Left lobe of liver (tissue), 2 donors: ENCODE results near the gene BCL2L1. TPM values are rescaled to one million over a fixed set of nuclear protein-coding genes. Genes with fewer than 3 reads are reported as not detected.
"Not testable (repeated sequence)": the region's sequence is repeated elsewhere in the genome, so short reads cannot be mapped to it uniquely, and the experiment has no call there.

Source experiments
- ATAC-seq: fragments of 200-7000 bp; cut with Tn5 transposase; one replicate; pipeline ENCODE4 v1.9.1; 2020; ENCODE audit warnings: mild to moderate bottlenecking, moderate library complexity
- DNase-seq: peaks from one replicate; pipeline ENCODE4 v3.0.0-alpha.2; 2020; ENCODE audit warnings: low spot score
- total RNA-seq: library from RNA; stranded (reverse); gene quantifications from one replicate; pipeline ENCODE4 v1.2.1, GENCODE V29; 2021
- donor health status: DM: no; HTN: no; CAD: no; lungs with moderate emphysema.
- donor health status: DM: no; HTN: yes; CAD: no.

Gene BCL2L1
- total RNA-seq, 1 donor from 2014 or later: 35.0 TPM

DNA sequence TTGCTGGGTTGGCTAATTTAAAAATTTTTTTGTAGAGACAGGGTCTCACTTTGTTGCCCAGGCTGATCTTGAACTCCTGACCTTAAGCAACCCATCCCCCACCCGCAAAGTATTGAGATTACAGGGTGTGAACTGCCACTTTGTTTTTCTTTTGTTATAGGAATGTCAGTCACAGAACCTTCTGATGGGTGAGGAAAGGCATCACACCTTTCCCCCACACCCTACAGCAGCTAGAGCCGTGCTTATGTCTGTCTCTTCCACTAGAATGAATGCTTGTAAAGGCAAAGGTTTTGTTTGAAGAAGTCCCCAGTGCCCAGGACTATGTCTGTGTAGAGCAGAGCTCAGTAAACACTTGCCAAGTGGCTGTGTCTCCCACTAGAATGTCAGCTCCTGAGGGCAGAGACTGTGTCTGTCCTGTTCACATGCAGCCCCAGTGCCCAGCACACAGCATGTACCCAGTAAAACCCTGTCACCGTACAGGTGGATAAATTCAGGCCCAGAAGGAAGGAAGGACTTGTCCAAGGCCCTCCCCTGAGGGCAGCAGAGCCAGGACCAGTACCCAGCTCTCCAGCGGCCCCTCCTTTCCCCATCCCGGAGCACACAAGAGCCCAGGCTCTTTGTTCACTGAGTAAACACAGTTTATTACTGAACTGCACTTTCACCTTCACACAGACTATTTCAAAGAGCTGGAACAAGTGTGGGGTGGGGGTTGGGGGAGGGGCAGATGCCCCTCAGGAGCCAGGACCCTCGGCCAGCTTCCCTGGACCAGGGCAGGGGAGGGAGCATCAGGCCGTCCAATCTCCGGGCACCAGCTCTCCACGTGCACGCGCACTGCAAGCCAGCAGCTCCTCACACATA is 58.6 kb downstream of the BCL2L1 start:
- ATAC-seq (peak; percentile 79), DNase-seq (peak; percentile 81)

DNA sequence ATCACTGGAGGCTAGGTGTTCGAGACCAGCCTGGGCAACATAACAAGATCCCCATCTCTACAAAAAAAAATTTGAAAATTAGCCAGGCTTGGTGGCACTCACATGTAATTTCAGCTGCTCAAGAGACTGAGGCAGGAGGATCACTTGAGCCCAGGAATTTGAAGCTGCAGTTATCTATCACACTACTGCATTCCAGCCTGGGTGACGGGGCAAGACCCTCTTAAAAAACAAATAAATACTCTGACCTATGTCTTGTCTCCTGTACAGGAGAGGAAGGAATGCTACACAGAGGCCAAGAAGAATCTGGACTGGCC is 59.2 kb downstream of the BCL2L1 start:
- ATAC-seq (no peak), DNase-seq (no peak)

DNA sequence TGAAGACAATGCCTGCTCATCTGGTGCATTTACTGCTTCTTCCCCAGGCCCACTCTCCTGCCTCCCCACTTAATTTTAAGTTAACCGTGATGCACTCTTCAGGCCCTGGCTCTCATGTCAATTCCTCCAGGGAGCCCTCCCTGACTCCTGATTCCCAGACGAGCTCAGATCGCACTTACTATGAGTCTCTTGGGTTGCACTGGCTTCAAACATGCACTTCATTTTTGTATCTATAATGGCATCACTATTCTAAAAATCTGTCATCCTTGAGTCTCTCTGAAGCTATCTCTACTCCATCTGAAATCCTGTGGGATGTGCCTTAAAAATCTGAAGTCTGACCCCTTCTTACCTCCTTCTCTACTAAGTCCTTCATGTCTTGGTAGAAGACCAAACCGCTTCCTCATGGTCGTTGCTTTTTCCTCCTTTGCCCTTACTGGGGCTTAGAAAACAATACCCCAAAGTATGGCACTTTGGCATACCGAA is 60.3 kb downstream of the BCL2L1 start:
- ATAC-seq (no peak), DNase-seq (no peak)

DNA sequence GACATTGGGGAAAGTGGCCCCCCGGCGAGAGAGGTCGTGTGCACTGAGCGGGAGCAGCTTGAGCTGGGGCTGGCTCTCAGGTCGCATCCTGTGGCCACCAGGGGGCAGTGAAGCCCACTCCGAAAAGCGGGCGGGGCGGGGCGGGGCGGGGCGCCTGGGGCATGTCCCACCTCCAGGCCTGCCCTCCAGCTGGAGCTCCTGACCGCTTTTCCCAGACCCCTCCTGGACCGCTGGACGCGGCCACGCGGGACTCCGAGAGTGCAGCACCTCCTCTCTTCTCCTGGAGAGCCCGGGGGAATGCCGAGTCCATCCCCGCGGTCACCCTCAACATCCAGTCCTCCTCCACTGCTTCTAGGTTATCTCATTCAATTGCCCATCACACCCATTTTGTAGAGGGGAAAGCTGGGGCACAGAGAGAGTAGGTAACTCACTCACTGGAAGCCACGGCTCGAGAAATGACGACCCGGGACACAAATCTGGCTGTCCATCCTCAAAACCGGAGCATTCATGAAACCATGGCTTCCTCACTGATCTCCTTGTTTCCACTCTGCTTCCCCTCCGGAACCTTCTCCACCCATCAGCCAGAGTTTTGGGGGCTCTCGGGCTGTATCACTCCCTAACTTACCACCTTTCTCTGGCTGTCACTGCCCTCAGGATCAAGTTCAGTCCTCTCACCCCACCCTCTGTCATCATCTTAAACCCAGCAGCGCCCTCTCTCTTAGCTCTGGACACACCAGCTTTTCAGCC is 60.9 kb downstream of the BCL2L1 start:
- peak; percentile 74 for ATAC-seq

DNA sequence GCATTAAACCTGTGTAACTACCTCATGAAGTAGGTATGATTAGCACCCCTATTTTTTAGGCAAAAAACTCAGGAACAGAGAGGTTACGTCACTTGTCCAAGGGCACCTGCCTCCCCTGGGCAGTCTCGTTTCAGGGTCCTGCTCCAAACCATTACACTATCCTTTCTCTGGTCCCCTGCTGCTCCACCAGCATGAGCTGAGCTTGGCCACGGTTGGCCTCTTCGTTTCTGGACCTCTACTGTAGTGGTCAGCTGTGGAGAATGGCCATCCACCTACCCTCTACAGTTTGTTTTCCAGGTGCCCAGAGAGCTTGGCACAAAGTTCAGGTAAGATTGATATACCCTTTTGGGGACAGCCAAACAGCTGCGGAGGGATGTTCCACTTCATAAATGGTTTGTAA is 68.1 kb downstream of the BCL2L1 start:
- ATAC-seq (no peak), DNase-seq (no peak)

More for the DNA sequence above, 60.9 kb downstream of the BCL2L1 start:
- peak; percentile 84 for DNase-seq

DNA sequence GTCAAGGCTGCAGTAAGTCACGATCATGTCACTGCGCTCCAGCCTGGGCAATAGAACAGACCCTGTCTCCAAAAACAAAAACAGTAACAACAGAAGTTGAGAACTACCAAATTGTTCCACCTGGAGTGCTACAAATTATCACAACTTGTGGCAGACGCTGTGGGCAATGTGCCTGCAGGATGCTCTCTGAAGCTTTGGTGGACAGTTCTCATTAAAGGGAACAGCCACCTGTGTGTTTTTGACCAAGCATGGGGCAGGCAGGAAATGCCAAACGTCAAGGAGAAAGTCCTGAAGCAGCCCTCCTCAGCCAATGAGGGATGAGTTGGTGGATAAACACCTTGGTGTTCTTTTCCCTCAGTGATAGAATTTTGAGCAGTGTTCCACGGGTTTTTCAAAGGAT is 69.1 kb downstream of the BCL2L1 start:
- ATAC-seq: no peak
- DNase-seq: no peak

DNA sequence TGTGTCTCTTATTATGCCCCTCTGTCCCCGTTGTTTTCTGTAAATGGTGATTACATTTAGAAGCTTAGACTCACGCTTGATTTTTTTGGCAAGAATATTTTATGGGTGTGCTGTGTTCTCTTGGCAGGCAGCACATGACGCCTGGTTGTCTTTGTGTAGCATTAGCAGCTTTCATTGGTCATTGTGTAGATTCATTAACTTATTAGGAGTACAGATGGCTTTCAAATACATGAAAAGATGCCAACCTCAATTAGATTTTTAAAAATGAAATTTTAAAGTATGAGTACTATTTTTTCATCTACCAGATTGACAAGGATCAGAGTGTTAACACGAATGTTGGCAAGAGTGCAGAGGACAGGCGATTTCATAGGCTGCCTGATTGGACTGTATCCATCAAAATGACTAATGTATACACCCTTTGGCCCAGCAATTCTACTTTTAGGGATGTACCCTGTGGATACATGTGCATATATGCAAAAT is 69.7 kb downstream of the BCL2L1 start:
- ATAC-seq: no peak

DNA sequence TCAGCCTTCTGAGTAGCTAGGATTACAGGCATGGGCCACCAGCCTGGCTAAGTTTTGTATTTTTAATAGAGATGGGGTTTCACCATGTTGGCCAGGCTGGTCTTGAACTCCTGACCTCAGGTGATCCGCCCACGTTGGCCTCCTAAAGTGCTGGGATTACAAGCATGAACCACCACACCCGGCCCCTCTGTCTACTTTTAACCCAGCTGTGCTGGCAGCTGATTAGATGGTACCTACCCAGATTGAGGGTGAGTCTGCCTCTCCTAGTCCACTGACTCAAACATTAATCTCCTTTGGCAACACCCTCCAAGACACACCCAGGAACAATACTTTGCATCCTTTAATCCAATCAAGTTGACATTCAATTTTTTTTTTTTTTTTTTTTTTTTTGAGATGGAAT is 74.6 kb downstream of the BCL2L1 start:
- not testable (repeated sequence) for ATAC-seq

More for the DNA sequence above, 69.7 kb downstream of the BCL2L1 start:
- no peak for DNase-seq

DNA sequence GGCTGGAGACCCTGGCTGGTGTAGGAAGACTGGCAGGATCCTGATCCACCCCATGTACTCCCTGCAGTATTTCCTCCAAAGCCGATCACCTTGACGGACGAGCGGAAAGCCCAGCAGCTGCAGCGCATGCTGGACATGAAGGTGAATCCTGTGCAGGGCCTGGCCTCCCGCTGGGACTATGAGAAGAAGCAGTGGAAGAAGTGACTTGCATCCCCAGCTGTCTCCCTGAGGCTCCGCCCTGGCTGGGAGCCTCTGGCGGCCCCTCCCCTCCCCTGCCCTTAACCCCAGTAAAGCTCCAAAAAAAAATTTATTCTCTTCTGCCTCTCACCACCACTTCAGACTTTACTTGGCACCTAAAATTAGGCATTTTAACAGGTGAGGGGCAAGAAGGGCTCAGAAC is 78.0 kb downstream of the BCL2L1 start:
- DNase-seq: no peak
- no peak for ATAC-seq

More for the DNA sequence above, 74.6 kb downstream of the BCL2L1 start:
- not testable (repeated sequence) for DNase-seq

DNA sequence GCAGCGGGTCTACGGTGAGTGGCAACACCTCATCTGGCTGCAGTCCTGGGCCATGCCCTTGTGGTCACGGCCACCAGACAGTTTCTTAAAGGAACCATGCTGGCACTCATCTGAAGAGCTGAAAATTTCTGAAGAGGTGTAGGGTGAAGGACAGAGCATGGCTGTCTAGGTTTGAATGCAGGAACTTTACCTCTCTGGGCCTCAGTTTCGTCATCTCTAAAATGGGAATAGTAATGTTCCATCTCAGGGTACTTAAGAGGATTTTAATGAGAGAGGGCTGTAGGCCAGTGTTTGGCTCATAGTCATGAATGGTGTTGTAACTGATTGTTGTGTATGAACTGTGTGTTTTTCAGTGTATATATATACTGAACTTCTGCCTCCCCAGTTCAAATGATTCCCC is 79.1 kb downstream of the BCL2L1 start:
- no peak for DNase-seq
- no peak for ATAC-seq

DNA sequence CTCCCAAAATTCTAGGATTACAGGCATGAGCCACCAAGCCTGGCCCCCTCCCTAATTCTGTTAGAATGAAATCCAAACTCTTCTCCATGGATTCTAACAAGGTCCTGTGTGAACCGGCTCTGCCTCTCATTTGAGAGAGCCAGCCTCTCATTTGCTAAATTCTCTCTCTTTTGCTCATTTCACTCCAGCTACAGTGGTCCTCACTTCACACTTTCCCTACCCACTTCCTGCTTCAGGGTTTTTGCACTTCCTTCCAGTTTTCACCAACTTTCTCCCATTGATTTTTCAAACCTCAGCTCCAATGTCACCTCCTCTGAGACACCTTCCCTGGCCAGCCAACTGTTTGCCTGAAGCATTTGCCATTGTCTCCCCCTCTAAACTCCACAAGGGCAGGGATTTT is 79.8 kb downstream of the BCL2L1 start:
- no peak for ATAC-seq
- no peak for DNase-seq

DNA sequence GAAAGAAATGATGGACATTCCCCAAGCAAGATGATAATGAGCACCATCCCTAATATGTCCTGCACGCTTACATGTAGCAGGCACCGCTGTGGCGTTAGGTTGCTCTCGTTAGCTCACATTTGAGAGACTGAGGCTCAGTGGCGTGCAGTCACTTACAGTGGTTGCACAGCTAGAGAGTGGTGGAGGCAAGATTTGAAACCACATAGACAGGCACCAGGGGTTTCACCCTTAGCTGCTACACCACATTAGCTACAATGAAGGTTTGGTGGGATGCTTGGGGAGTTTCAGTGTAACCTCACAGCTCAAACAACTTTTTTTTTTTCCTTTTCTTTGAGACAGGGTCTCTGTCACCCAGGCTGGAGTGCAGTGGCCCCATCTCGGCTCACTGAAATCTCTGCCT is 81.3 kb downstream of the BCL2L1 start:
- ATAC-seq: no peak
- DNase-seq: no peak

DNA sequence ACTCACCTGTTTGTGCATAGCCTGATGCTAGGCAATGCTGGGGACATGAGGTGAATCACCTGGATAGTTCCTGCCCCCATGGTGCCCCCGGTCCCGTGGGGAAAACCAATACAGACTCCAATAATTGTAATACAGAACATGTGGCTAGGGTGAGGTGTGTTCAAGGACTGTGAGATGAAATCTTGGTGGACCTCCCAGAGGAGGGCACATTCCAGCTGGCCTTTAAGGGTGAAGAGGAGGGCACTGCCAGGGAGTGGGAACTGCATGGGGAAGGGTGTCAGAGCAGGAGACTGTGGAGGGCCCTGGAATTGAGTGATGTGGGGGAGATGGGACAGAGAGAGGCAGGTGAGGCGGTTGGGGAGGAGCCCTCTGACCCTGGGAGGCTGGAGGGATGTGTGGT is 82.4 kb downstream of the BCL2L1 start:
- DNase-seq: no peak

DNA sequence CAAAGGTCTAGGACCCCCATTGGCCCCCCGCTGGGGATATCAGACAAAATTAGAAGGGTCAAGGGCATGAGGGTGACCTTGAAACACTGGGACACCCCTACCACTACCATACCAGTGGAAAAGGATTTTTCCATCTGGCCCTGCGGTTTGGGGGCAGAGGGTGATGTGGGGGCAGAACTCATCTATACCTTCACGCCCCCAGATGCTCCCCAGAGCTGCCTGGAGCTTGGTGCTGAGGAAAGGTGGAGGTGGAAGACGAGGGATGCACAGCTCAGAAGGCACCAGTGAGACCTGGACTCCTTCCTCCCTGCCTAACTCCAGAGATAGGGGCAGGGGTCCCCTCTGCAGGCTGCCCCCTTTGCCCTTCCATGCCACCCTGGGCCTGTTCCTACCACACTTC is 83.9 kb downstream of the BCL2L1 start:
- ATAC-seq (no peak), DNase-seq (no peak)

More for the DNA sequence above, 82.4 kb downstream of the BCL2L1 start:
- ATAC-seq: no peak

DNA sequence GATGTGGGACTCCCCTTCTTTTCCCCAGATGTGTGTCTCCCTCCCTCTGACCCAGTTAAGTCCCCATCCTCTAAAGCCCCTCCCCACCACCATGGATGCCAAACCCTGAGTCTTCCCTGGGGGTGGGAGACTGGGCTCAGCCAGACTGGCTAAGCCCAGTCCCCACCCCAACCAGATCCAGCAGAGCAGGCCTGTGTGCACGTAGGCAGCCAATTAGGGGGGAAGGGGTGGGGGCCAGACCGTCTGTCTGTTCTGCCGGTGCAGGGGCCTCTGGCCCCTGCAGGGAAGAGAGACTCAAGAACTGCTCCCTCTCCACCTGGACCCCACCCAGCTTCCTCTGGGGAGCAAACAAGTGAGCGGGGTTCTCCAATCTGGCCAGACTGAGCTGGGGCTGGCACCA is 84.4 kb downstream of the BCL2L1 start:
- DNase-seq (no peak), ATAC-seq (no peak)

DNA sequence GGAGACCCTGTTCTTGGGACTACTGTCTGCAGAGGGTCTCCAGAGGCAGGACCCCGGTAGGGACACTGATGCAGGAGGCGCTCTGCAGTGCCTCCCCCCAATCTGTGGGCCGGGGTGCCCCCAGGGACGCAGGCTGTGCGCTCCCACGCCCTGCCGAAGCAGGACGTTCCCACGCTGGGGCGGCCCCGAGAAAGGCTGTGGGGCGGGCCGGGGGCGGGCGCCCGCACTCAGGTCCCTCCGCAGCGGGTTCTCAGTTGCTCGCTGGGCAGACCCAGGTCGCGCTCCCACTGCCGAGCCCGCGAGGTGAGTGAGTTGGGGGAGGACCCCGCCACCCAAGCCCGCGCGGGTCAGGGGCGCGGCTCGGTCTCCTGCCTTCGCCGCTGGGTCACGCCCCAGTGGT is 85.0 kb downstream of the BCL2L1 start, which contains the start of gene COX4I2:
COX4I2 (plus strand) TSS at position 253 of the 400 bp plus-strand sequence. CDS start 1,106 bp downstream, outside the sequence.
- ATAC-seq (no peak), DNase-seq (no peak)

DNA sequence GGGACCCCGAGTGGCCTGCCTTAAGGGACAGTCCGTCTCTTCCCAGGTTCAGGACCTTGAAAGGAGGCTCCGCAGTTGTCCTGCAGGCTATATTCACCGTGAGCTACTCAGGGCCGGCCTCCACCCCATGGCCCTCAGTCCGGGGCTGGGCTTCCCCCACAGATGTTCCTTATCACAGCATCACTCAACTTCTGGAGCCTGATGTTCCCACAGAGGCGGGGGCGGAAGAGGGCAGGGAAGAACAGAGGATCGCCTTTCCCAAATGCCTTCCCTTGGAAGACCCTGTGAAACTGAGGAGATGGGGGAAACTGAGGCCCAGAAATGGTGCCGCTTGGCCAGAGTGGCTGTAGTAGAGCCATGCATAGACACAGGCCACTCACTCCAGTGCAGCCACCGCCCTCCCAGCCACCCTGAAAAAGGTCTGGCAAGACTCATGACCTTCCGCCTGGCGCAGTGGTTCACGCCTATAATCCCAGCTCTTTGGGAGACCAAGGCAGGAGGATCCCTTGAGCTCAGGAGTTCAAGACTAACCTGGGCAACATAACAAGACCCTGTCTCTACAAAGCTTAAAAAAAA is 89.2 kb downstream of the BCL2L1 start:
- DNase-seq (no peak), ATAC-seq (no peak)

DNA sequence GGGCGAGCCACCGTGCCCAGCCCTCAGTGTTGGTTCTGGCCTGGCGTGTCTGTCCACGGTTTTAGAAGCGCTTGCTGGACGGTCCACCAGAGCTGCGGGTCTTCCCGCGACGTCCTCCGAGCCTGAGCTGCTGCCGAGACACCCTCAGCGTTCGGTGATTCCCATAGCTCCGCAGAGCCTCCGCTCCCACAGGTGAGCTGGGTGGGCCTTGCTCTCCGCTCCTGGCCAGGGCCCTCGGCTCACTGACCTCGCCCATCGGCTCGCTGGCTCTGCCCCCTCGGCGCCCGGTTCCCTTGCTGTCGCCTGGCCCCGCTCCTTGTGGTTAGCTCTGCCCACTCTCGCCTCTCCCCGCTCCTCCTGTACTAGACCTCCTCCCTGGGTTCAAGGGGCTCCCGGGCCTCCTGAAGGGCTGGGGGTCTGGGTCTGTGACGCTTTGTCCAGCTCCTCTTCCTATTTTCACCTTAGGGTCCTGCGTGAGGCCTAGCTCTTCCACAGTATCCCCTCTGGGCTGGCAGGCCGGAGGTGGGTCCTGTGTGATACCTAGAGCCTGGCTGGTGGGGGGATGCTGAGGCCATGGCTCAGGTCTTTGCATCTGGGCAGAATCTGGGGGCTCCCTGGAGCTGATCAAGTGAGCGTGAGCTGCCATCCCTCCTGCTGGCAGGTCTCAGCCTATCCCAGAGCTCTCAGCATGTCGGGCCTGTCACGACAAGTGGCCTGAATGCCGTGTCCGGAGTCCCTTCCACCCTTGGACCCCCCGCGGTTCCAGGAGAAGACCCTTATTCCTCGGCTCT is 89.9 kb downstream of the BCL2L1 start:
- DNase-seq (no peak), ATAC-seq (no peak)

DNA sequence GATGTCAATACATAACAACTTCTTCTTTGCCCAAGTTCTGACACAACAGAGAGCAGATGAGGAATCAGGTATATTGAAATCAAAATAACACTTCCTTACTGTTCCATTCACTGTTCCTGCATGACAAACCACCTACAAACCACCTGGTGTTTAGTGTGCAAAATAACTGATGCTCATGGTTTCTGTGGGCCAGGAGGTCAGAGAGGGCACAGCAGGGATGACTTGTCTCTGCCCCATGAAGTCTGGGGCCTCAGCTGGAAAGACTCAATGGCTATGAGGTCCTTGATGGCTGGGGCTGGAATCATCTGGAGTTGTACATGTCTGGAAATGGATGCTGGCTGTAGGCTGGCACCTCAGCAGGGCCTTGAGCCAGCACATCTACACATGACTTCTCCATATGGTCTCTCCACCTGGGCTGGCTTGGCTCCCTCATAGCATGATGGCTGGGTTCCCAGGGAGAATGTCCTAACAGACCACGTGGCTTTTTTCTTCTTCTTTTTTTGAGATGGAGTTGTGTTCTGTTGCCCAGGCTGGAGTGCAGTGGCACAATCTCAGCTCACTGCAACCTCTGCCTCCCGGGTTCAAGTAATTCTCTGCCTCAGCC is 92.4 kb downstream of the BCL2L1 start:
- no peak for DNase-seq
- peak; percentile 14 for ATAC-seq

DNA sequence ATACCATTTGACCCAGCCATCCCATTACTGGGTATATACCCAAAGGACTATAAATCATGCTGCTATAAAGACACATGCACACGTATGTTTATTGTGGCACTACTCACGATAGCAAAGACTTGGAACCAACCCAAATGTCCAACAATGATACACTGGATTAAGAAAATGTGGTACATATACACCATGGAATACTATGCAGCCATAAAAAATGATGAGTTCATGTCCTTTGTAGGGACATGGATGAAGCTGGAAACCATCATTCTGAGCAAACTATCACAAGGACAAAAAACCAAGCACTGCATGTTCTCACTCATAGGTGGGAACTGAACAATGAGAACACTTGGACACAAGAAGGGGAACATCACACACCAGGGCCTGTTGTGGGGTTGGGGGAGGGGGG is 94.6 kb downstream of the BCL2L1 start:
- ATAC-seq, DNase-seq: not testable (repeated sequence)
